Stomach smooth muscle (tissue), 2 donors: Measurements from ENCODE around the gene PVRIG.
A peak's percentile ranks its signal among the peaks of the same experiment; 100 is the strongest.
"Not testable (repeated sequence)": the region's sequence is repeated elsewhere in the genome, so short reads cannot be mapped to it uniquely, and the experiment has no call there.

ENCODE experiments used
- H3K27ac ChIP-seq: one replicate; pipeline ENCODE4 v1.7.0; 2013; ENCODE audit warnings: mild to moderate bottlenecking, low read length, inconsistent platforms
- H3K27me3 ChIP-seq, 2 donors: one replicate each; pipeline ENCODE4 v1.7.0; 2013; ENCODE audit warnings: low read length in 2 of 2; ENCODE audit not compliant: insufficient read depth in 2 of 2, control insufficient read depth in 1 of 2
- H3K36me3 ChIP-seq, 2 donors: one replicate each; pipeline ENCODE4 v1.7.0; 2013; ENCODE audit warnings: low read length in 2 of 2; ENCODE audit not compliant: control insufficient read depth in 2 of 2, insufficient read depth in 2 of 2
- H3K4me1 ChIP-seq: one replicate; pipeline ENCODE4 v1.7.0; 2013; ENCODE audit warnings: low read length; ENCODE audit not compliant: control insufficient read depth, insufficient read depth
- H3K4me3 ChIP-seq, 2 donors: one replicate each; pipeline ENCODE4 v1.7.0; 2013; ENCODE audit warnings: low read length in 2 of 2
- H3K9ac ChIP-seq, 2 donors: one replicate each; pipeline ENCODE4 v1.7.0; 2013; ENCODE audit warnings: low read length in 2 of 2, mild to moderate bottlenecking in 1 of 2
- H3K9me3 ChIP-seq, 2 donors: one replicate each; pipeline ENCODE4 v1.7.0; 2013; ENCODE audit warnings: low read length in 2 of 2; ENCODE audit not compliant: control insufficient read depth in 2 of 2
- donor health status: healthy.
- donor health status: Pancreatic carcinoma.

Gene PVRIG

GRCh38 chr7:100177045-100178001, 42.4 kb upstream of the PVRIG start, which contains the start of the genes GPC2 and STAG3:
GPC2 (minus strand) TSS chr7:100177381; CDS start chr7:100177199, 182 bp downstream.
STAG3 (plus strand) TSS chr7:100177918; CDS start chr7:100180557, 2,639 bp downstream.
- H3K4me1 ChIP-seq: peaks cover 8% of the 10 kb centered on the region
- H3K27me3 ChIP-seq: no peaks in the 10 kb centered on the region
- H3K9me3 ChIP-seq: no peaks in the 10 kb centered on the region
- H3K4me3 ChIP-seq: peak within 1 kb of the TSS; percentile 63 to 73
- no peaks in the 10 kb centered on the region for H3K36me3 ChIP-seq
- H3K27ac ChIP-seq: no peak within 1 kb of the TSS
- H3K9ac ChIP-seq: peak within 1 kb of the TSS; percentile 33 to 42

- not testable (repeated sequence) for H3K4me1 ChIP-seq, H3K9ac ChIP-seq, H3K36me3 ChIP-seq, H3K27ac ChIP-seq, H3K9me3 ChIP-seq, H3K4me3 ChIP-seq, H3K27me3 ChIP-seq
Measured at GRCh38 chr7:100180084-100180483, 39.7 kb upstream of the PVRIG start.

- not testable (repeated sequence) for H3K36me3 ChIP-seq, H3K27ac ChIP-seq, H3K4me1 ChIP-seq, H3K27me3 ChIP-seq, H3K9ac ChIP-seq, H3K4me3 ChIP-seq, H3K9me3 ChIP-seq
Measured at GRCh38 chr7:100182616-100183015, 37.1 kb upstream of the PVRIG start.

GRCh38 chr7:100183090-100183489, 36.7 kb upstream of the PVRIG start:
- not testable (repeated sequence) for H3K36me3 ChIP-seq, H3K27ac ChIP-seq, H3K4me3 ChIP-seq, H3K27me3 ChIP-seq, H3K9me3 ChIP-seq, H3K9ac ChIP-seq, H3K4me1 ChIP-seq

- Histone ChIP-seq H3K9me3 (no peaks in the 10 kb centered on the region), H3K4me3 (no peak overlapping the region), H3K27me3 (no peaks in the 10 kb centered on the region)
Measured at GRCh38 chr7:100185726-100186125, 34.0 kb upstream of the PVRIG start.

GRCh38 chr7:100189061-100189460, 30.7 kb upstream of the PVRIG start:
- no peak overlapping the region for H3K4me3 ChIP-seq

More at GRCh38 chr7:100185726-100186125, 34.0 kb upstream of the PVRIG start:
- Histone ChIP-seq H3K4me1 (no peaks in the 10 kb centered on the region), H3K36me3 (no peaks in the 10 kb centered on the region), H3K27ac (no peak overlapping the region), H3K9ac (no peak overlapping the region)

GRCh38 chr7:100190048-100190711, 29.6 kb upstream of the PVRIG start:
- Histone ChIP-seq H3K4me3 (no peak overlapping the region), H3K36me3 (no peaks in the 10 kb centered on the region), H3K9ac (no peak overlapping the region), H3K27ac (no peak overlapping the region), H3K4me1 (no peaks in the 10 kb centered on the region), H3K27me3 (no peaks in the 10 kb centered on the region), H3K9me3 (no peaks in the 10 kb centered on the region)

More at GRCh38 chr7:100189061-100189460, 30.7 kb upstream of the PVRIG start:
- no peaks in the 10 kb centered on the region for H3K9me3 ChIP-seq
- H3K36me3 ChIP-seq: no peaks in the 10 kb centered on the region
- H3K27me3 ChIP-seq: no peaks in the 10 kb centered on the region
- no peaks in the 10 kb centered on the region for H3K4me1 ChIP-seq
- no peak overlapping the region for H3K9ac ChIP-seq
- H3K27ac ChIP-seq: no peak overlapping the region

GRCh38 chr7:100191775-100192174, 28.0 kb upstream of the PVRIG start:
- H3K9me3 ChIP-seq: no peaks in the 10 kb centered on the region
- H3K27me3 ChIP-seq: no peaks in the 10 kb centered on the region
- no peak overlapping the region for H3K27ac ChIP-seq
- no peaks in the 10 kb centered on the region for H3K36me3 ChIP-seq
- H3K4me1 ChIP-seq: no peaks in the 10 kb centered on the region
- H3K9ac ChIP-seq: no peak overlapping the region
- no peak overlapping the region for H3K4me3 ChIP-seq

- H3K4me3 ChIP-seq, H3K9me3 ChIP-seq, H3K27ac ChIP-seq, H3K36me3 ChIP-seq, H3K4me1 ChIP-seq, H3K9ac ChIP-seq, H3K27me3 ChIP-seq: not testable (repeated sequence)
Measured at GRCh38 chr7:100192281-100192862, 27.4 kb upstream of the PVRIG start.

- no peak overlapping the region for H3K9ac ChIP-seq
- H3K9me3 ChIP-seq: no peaks in the 10 kb centered on the region
- no peak overlapping the region for H3K4me3 ChIP-seq
- H3K27ac ChIP-seq: no peak overlapping the region
- H3K4me1 ChIP-seq: no peaks in the 10 kb centered on the region
- peaks cover 0 to 3% of the 10 kb centered on the region in 2 donors for H3K27me3 ChIP-seq
- H3K36me3 ChIP-seq: no peaks in the 10 kb centered on the region
Measured at GRCh38 chr7:100192969-100193368, 26.8 kb upstream of the PVRIG start.
